SK-N-MC (cell line): ENCODE results near the gene LARGE1.

Experiments
- EZH2 ChIP-seq: fragments of 200-600 bp; sonication (generic); IDR thresholded peaks from one replicate; pipeline ENCODE4 v1.6.1; 2017; ENCODE audit warnings: antibody characterized with exemption
- FOXP2 ChIP-seq: optimal IDR thresholded peaks from 2 replicates; pipeline ENCODE3; 2011; ENCODE audit warnings: mild to moderate bottlenecking, moderate library complexity; ENCODE audit not compliant: insufficient read depth; ENCODE audit errors: extremely low read length, control extremely low read depth
- POLR2AphosphoS5 ChIP-seq: IDR thresholded peaks from 2 replicates; pipeline ENCODE4 v1.6.1; 2012; ENCODE audit warnings: mild to moderate bottlenecking, low read depth, low read length, borderline replicate concordance

DNA sequence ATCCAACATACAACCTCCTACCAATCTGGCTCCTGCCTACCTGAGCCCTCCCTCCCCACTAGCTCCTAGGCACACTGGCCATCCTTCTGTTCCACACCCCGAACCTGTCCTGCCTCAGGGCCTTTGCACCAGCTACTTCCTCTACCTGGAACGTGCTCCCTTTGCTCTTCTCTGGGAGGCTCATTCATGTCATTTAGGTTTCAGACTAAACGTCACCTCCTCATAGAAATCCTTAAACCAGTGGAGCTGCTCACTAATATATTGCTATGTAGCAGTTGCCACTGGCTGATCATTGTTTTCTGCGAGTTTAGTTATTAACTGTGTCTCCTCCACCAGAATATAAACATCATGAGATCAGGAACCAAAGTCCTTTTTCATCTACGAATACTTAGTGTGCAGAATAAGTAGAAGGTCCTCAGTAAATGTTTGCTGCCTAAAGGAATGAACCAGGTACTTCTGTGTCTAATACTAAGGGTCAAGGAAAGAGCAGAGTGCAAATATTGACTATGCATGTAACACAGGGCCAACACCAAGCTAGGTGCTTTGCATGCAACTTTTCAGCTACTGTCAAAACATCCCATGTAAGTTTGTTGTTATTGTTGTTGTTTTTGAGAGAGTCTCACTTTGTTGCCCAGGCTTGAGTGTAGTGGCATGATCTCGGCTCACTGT is 584.5 kb downstream of the LARGE1 start:
- TF ChIP-seq EZH2 (no peak), POLR2AphosphoS5 (no peak), FOXP2 (no peak)
